ENCODE measurements around the gene HSPG2. TPM values are rescaled to one million over a fixed set of nuclear protein-coding genes. Genes with fewer than 3 reads are reported as not detected.

The HSPG2 gene
- total RNA-seq, 1 experiment from 2014 or later = 58.9 TPM

- Mint-ChIP-seq H3K36me3 (ENCODE audit: insufficient read depth, unreplicated experiment) (peaks cover 78% of the 10 kb centered on the region), H3K4me1 (ENCODE audit: insufficient read depth, unreplicated experiment) (no peaks in the 10 kb centered on the region), H3K9me3 (ENCODE audit: unreplicated experiment) (no peaks in the 10 kb centered on the region), H3K4me3 (ENCODE audit: unreplicated experiment) (no peak overlapping the region), H3K27me3 (ENCODE audit: insufficient read depth, unreplicated experiment) (no peaks in the 10 kb centered on the region), H3K27ac (ENCODE audit: low read depth, unreplicated experiment) (no peak overlapping the region)
- ChIA-PET CTCF (no interaction called here), POLR2A (interaction anchor here (0.7 to 1.2 kb wide), 3 partner anchors 10 to 416 kb away, joined by 3 to 4 read pairs (median 3); no protein-coding TSS in a partner anchor)
- no peak for TF ChIP-seq CTCF (IDR thresholded peaks at IDR 0.05; ENCODE audit: unreplicated experiment)
- DNase-seq (ENCODE audit: unreplicated experiment) = no peak
- intact Hi-C loops (cut with micrococcal nuclease) = loop anchor here (10.0 kb wide), 1 partner anchor 95 kb away; the partner anchor contains the start of gene USP48
- no TSS peak for BruUV-seq (replicated peaks)
Measured at GRCh38 chr1:21879928-21880618, 57.0 kb downstream of the HSPG2 start.

GRCh38 chr1:21878840-21879478 lies 58.2 kb downstream of the HSPG2 start:
- no peak for TF ChIP-seq CTCF (IDR thresholded peaks at IDR 0.05; ENCODE audit: unreplicated experiment)
- Mint-ChIP-seq H3K36me3 (ENCODE audit: insufficient read depth, unreplicated experiment) (peaks cover 82% of the 10 kb centered on the region), H3K27me3 (ENCODE audit: insufficient read depth, unreplicated experiment) (no peaks in the 10 kb centered on the region), H3K9me3 (ENCODE audit: unreplicated experiment) (no peaks in the 10 kb centered on the region), H3K4me3 (ENCODE audit: unreplicated experiment) (no peak overlapping the region), H3K4me1 (ENCODE audit: insufficient read depth, unreplicated experiment) (no peaks in the 10 kb centered on the region), H3K27ac (ENCODE audit: low read depth, unreplicated experiment) (no peak overlapping the region)
- no peak for DNase-seq (ENCODE audit: unreplicated experiment)
- POLR2A ChIA-PET = interaction anchor here (0.6 kb wide), 1 partner anchor 96 kb away, joined by 3 read pairs; no protein-coding TSS in a partner anchor
- no TSS peak for BruUV-seq (replicated peaks)
- intact Hi-C loops (cut with micrococcal nuclease) = loop anchor here (10.0 kb wide), 1 partner anchor 94 kb away; the partner anchor contains the start of gene USP48
- CTCF ChIA-PET = no interaction called here

- intact Hi-C loops (cut with micrococcal nuclease) = loop anchor here (10.0 kb wide), 1 partner anchor 93 kb away; the partner anchor contains the start of gene USP48
- no peak for DNase-seq (ENCODE audit: unreplicated experiment)
- Mint-ChIP-seq H3K9me3 (ENCODE audit: unreplicated experiment) (no peaks in the 10 kb centered on the region), H3K4me1 (ENCODE audit: insufficient read depth, unreplicated experiment) (no peaks in the 10 kb centered on the region), H3K36me3 (ENCODE audit: insufficient read depth, unreplicated experiment) (peaks cover 79% of the 10 kb centered on the region), H3K27ac (ENCODE audit: low read depth, unreplicated experiment) (no peak overlapping the region), H3K27me3 (ENCODE audit: insufficient read depth, unreplicated experiment) (no peaks in the 10 kb centered on the region), H3K4me3 (ENCODE audit: unreplicated experiment) (no peak overlapping the region)
- CTCF ChIA-PET = no interaction called here
- no TSS peak for BruUV-seq (replicated peaks)
- POLR2A ChIA-PET = no interaction called here
- TF ChIP-seq CTCF (IDR thresholded peaks at IDR 0.05; ENCODE audit: unreplicated experiment) = no peak
Measured at GRCh38 chr1:21878009-21878773, 58.9 kb downstream of the HSPG2 start.

- ChIA-PET CTCF (no interaction called here), POLR2A (no interaction called here)
- peaks cover 75% of the 10 kb centered on the region for H3K36me3 Mint-ChIP-seq (ENCODE audit: insufficient read depth, unreplicated experiment)
- TF ChIP-seq CTCF (IDR thresholded peaks at IDR 0.05; ENCODE audit: unreplicated experiment) = no peak
- no TSS peak for BruUV-seq (replicated peaks)
- no peaks in the 10 kb centered on the region for H3K9me3 Mint-ChIP-seq (ENCODE audit: unreplicated experiment)
- no peak overlapping the region for H3K4me3 Mint-ChIP-seq (ENCODE audit: unreplicated experiment)
- intact Hi-C loops (cut with micrococcal nuclease) = loop anchor here (10.0 kb wide), 1 partner anchor 91 kb away; the partner anchor contains the start of gene USP48
- H3K27me3 Mint-ChIP-seq (ENCODE audit: insufficient read depth, unreplicated experiment) = no peaks in the 10 kb centered on the region
- H3K27ac Mint-ChIP-seq (ENCODE audit: low read depth, unreplicated experiment) = no peak overlapping the region
- DNase-seq (ENCODE audit: unreplicated experiment) = no peak
- H3K4me1 Mint-ChIP-seq (ENCODE audit: insufficient read depth, unreplicated experiment) = peaks cover 8% of the 10 kb centered on the region
Measured at GRCh38 chr1:21876267-21876666, 60.8 kb downstream of the HSPG2 start.

Measured in MCF 10A (cell line).